ENCODE results near the gene DPP10.
"Not testable (repeated sequence)": the region's sequence is repeated elsewhere in the genome, so short reads cannot be mapped to it uniquely, and the experiment has no call there.

The DPP10 gene

DNA sequence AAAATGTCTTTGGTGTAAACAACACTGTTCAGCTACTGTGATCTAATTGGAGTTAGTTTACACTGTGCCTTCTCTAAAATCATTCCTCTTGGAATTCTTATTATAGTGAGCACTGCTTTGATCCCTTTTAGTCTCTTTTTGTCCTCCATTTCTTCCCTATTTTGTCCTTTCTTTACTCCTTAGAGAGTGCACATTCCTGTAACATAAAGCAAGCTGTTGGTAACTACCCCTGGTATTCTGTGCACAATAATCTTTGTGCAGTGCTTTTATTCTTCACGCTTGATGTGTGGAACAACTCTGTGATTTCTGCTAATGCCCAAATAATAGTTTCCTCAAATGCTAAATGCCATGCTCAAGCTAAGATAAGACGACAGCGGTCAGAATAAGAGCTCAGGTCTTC is 401.5 kb downstream of the DPP10 start:
- DNase-seq: no peak

DNA sequence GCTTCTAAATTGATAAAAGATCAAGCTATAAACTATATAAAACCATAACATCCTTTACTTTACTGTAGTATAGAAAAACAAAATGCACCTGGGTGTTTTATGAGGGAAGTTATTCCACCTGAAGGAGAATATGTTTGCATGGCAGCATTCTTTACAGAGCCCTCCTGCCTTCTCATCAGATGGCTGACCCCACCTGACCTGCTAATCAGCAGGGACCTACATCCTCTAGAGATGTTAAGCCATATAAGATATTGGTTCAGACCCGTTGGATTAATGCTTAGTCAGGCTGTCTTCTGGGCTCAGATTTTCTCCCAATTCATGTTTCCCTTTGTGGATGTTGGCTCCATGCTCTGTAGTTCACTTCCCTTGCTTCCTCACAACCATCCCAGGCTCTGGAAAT is 414.8 kb downstream of the DPP10 start:
- no peak for DNase-seq

DNA sequence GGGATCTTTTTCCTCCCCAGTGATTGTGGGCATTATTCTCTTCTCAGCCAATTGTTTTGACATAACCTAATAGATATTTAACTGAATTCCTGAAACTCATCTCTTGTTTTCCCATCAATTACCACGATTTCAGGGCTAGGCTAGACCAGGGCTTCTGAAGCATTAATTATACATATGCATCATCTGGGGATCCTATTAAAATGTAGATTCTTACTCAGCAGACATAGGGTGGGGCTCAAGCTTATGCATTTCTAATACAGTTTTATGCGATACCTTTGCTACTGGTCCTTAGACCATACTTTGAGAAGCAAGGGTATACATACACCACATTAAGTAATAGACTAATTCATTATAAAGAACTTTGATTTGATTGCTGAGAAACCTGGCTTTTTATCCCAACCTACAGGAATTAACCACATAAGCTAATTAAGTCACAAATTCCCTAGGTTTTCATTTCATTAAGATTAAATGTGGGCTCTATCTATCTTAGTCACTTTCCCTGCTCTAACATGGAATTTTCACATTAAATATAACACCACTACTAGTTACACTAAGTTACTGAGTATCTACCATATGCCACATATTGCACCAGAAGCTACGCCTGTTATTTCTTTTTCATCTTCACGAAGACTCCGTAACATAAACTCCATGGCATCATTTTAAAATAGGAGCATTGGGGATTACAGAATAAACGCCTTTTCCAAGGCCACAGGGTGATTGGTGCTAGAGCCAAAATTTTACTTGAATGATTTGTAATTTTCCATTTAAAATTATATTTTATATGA is 417.5 kb downstream of the DPP10 start:
- DNase-seq: no peak

DNA sequence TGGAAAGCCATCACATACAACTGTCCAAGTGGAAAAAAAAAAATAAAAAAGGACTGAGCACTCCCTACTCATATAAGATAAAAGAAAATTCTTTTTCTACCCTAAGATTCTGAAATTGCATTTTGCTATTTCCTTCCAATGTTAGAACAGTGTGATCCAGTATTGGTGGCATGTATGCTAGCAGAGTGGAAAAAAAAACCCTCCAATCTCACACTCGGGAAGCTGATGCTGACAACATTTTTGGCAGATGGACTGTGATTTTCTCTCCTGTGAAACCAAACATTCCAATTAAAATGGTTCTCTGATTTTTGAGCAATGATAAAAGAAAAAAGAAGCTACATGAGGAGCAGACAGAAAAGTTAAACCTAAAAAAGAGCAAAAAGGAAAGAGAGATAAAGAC is 419.8 kb downstream of the DPP10 start:
- no peak for DNase-seq

DNA sequence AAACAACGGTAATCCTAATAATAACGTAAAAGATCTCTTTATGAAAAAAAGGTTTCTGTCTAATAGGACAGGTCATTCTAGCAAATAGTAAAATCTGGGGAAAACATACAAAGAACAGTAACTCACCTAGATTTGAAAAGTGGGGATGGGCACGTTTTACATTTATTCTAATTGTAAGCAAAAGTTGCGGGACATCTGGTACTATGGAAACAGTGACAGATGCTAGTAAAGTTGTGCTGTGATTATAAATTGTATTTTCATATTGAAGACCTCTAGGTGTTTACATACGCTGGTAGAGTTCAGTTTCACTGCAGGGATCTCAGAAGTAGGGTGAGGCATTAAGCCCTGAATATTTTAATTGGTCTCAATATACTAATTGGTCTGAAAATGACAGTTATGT is 422.5 kb downstream of the DPP10 start:
- DNase-seq: no peak

- no peak for DNase-seq
Measured at GRCh38 chr2:114880046-114880445, 437.6 kb downstream of the DPP10 start.

DNA sequence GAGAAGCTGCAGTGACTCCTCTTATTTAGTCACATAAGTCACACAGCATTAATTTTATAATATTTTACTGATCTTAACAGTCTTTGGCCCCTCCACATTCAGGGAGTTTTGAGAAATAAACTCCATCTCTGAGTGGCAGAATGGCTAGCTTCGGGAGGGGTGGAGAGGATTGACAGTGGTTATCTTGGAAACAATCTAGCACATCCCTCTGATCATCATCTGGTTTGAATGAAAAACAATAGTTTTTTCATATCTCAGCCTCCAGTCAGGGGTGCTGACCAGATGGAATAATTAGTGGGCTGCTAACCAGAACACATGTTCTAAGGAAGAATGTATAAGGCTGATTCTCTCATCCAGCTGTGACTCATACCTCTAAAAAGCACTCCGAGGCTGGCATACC is 477.5 kb downstream of the DPP10 start:
- DNase-seq: no peak

DNA sequence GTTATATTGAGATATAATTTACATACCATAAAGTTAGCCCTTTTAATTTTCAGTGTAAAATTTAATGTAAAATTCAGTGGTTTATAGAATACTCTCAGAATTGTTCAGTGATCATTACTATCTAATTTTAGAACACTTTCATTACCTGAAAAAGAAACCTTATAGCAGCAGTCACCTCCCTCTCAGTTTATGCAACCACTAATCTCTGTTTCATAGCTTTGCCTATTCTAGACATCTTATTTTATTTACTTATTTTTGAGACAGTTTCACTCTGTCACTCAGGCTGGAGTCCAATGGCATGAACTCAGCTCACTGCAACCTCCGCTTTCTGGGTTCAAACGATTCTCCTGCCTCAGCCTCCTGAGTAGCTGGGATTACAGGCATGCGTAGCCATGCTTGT is 479.6 kb downstream of the DPP10 start:
- DNase-seq: no peak

DNA sequence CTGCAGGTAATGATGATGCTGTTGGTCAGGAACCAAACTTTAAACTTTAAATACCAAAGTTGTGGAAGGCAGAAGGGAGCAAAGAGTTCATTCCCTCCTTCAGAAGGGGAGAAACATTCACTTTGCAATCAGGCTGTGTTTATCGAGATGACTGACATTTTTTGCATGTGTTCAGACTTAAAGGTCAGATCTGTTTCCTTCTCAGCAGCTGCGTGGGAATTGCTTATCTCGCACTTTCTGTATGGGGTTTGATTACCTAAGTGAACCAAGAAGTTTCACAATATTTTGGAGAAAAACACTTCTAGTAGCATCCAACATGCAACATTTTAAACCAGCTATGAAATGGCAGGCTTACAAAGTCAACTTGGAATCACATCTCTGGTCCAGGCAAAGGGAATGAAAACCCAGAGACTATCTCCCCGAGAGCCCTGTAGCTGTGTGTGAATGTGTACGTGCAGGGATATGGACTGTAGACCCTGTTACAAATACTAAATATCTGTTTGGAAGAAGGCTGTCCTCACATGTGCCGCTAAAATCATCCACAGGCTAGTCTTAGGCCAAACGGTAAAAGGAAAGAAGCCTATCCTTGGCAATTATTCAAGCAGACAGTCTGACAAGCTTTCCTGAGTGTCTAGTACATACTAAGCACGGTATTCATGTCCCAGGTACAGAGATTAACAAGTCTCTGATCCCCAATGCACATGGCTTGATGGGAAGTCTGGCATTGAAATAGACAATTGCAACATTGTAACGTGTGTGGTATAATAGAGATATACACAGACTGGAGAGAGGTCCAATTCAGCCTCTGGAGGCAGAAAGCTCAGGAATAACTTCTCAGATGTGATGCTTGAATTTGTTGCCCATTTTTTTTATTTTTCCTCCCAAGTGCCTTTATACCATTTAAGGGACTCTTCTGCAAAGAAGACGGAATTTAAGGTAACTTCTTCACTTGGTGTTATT is 483.1 kb downstream of the DPP10 start:
- DNase-seq: no peak

DNA sequence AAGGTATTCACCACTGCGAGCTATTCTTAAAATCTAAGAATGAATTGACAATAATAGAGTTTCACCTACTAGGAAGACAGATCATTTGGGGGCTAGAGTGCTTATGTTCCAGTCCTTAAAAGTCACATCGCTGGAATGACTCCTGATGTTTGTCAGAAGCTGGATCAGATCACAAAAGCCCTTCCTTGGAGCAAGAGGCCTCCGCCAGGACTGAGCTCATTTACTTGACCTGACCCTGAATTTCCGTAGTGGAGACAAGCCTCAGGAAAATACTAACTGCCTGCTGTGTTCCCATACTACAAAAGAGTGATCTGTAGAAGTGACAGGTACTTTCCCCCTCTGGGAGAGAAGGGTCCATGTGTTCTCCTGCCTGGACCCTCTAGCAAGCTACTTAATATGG is 483.9 kb downstream of the DPP10 start:
- no peak for DNase-seq

DNA sequence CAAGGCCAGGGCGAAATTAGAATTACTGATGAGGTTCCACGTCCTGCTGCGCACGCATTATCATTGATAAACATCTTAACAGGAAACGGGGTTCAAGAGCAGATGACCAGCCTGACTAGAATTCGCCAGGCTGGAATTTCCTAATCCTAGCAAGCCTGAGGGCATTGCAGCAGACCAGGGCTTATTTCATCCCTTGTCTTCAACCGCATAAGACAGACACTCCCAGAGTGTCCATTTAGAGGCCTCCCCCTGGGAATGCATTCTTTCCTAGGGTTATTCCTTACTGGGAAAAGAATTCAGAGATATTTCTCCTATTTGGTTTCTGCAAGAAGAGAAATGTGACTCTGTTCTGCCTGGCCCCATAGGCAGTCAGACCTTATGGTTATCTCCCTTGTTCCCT is 486.8 kb downstream of the DPP10 start:
- DNase-seq: no peak

DNA sequence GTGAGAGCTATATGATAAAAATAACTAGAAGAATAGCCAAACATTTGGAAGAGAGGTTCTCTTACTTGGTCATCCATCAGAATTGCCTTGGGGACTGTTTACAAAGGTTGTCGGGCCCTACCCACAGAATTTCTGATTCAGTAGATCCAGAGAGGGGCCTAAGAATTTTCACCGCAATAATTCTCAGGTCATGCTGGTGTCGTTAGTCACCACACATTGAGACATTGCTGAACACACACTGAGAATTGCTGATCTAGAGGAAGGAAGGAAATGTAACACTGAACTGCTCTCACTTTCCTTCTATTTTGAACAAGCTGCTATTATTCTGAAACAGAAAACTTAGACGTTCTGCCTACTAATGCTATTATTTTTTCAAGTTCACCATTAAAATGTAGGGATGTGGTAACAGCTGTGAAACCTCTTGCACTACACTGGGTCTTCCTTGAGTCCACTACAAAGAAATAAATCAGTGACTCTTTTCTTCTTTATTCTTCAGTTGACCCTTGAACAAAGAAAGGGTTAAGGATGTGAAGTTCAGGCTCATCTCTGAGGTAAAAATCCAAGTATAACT is 491.3 kb downstream of the DPP10 start:
- DNase-seq: no peak

DNA sequence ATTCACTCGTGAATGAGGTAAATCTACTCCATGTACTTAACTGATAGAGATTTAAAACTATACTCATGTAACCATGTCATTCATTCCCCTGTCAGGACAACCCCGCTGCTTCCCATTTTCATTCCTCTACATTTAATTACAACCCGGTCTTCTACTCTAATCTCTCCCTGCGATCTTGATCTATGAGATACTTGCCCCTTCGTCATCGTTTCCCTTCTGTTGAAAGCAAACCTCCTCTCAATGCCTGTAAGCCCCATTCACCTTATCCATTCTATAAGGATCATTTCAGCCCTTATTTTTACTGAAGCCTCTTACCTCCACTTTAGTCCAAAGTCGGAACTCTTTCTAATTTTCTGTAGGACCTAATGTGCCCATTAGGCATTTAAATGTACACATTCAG is 492.6 kb downstream of the DPP10 start:
- no peak for DNase-seq

GRCh38 chr2:114937366-114937930 is 495.0 kb downstream of the DPP10 start:
- no peak for DNase-seq

- DNase-seq: no peak
Measured at GRCh38 chr2:114940785-114941458, 498.5 kb downstream of the DPP10 start.

GRCh38 chr2:114949228-114949804 is 506.9 kb downstream of the DPP10 start:
- DNase-seq: no peak

DNA sequence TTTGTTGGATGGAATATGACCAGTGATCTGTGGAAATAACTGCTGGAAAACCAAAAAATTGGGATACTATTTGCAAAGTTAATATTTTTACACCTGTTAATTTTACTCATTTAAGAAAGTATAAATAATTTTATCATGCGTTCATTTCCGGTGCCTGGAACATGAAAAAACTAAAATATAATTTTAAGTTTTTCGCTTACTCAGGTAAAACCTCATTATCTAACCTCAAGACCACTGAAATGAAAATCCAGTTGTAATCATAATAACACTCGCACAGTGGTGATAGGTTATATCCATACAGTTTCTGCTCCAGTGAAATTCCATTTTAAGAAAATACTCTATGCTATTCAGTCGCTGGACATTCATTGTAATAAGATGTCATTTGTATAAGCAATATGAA is 517.9 kb downstream of the DPP10 start:
- DNase-seq: no peak

- DNase-seq: no peak
Measured at GRCh38 chr2:114962532-114962931, 520.1 kb downstream of the DPP10 start.

GRCh38 chr2:114968748-114969400 is 526.4 kb downstream of the DPP10 start:
- DNase-seq: no peak

DNA sequence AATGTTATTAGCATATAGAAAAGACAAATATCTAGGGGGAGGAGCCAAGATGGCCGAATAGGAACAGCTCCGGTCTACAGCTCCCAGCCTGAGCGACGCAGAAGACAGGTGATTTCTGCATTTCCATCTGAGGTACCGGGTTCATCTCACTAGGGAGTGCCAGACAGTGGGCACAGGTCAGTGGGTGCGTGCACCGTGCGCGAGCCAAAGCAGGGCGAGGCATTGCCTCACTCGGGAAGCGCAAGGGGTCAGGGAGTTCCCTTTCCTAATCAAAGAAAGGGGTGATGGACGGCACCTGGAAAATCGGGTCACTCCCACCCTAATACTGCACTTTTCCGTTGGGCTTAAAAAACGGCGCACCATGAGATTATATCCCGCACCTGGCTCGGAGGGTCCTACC is 561.9 kb downstream of the DPP10 start:
- DNase-seq: not testable (repeated sequence)

DNA sequence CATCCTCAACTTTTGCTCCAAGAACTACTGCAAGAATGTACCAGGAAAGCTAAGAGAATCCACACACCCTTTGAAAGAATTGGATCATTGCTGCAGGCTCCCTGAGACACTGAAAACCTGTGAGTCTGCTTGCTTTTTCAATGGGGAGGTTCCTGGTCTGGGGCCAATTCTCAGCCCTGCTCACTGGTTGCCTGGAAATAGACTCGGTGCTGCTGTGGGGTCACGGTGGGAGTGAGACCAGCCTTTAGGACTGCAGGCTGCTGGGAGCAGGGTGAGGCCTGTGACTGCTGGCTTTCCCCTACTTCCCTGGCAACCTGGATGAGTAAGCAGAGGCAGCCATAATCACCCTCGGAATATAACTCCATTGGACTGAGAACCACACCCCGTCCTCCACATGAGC is 569.3 kb downstream of the DPP10 start:
- DNase-seq: no peak

GRCh38 chr2:115022013-115022412 is 579.6 kb downstream of the DPP10 start:
- DNase-seq: not testable (repeated sequence)
